ENCODE results near the gene DNAJC4. TPM values are rescaled to one million over a fixed set of nuclear protein-coding genes. Genes with fewer than 3 reads are reported as not detected.

The DNAJC4 gene
- total and polyA plus RNA-seq, 2 experiments from 2014 or later, result 79.9 to 132 TPM

GRCh38 chr11:64210301-64211020 is 19.9 kb upstream of the DNAJC4 start:
- H3K4me1 ChIP-seq (ENCODE audit: low read depth), result no peaks in the 10 kb centered on the region
- no peaks in the 10 kb centered on the region for H3K9me3 ChIP-seq (ENCODE audit: low read depth)
- no peak overlapping the region for H3K27ac ChIP-seq
- no peaks in the 10 kb centered on the region for H3K36me3 ChIP-seq
- no peak overlapping the region for H3K4me3 ChIP-seq
- no peaks in the 10 kb centered on the region for H3K27me3 ChIP-seq
- TF ChIP-seq, protein P1, sequence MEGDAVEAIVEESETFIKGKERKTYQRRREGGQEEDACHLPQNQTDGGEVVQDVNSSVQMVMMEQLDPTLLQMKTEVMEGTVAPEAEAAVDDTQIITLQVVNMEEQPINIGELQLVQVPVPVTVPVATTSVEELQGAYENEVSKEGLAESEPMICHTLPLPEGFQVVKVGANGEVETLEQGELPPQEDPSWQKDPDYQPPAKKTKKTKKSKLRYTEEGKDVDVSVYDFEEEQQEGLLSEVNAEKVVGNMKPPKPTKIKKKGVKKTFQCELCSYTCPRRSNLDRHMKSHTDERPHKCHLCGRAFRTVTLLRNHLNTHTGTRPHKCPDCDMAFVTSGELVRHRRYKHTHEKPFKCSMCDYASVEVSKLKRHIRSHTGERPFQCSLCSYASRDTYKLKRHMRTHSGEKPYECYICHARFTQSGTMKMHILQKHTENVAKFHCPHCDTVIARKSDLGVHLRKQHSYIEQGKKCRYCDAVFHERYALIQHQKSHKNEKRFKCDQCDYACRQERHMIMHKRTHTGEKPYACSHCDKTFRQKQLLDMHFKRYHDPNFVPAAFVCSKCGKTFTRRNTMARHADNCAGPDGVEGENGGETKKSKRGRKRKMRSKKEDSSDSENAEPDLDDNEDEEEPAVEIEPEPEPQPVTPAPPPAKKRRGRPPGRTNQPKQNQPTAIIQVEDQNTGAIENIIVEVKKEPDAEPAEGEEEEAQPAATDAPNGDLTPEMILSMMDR (IDR thresholded peaks at IDR 0.05; ENCODE audit: low read depth, low read length), result no peak
- no peak for DNase-seq (ENCODE audit: low read depth in 1 of 2, low spot score in 1 of 2)

- H3K9me3 ChIP-seq (ENCODE audit: low read depth), result no peaks in the 10 kb centered on the region
- no peak for DNase-seq (ENCODE audit: low read depth in 1 of 2, low spot score in 1 of 2)
- H3K36me3 ChIP-seq, result no peaks in the 10 kb centered on the region
- H3K4me3 ChIP-seq, result no peak overlapping the region
- H3K27ac ChIP-seq, result no peak overlapping the region
- H3K27me3 ChIP-seq, result no peaks in the 10 kb centered on the region
- TF ChIP-seq, protein P1 (IDR thresholded peaks at IDR 0.05; ENCODE audit: low read depth, low read length), result no peak
- no peaks in the 10 kb centered on the region for H3K4me1 ChIP-seq (ENCODE audit: low read depth)
Observed at GRCh38 chr11:64211181-64211872, 19.0 kb upstream of the DNAJC4 start.

DNA sequence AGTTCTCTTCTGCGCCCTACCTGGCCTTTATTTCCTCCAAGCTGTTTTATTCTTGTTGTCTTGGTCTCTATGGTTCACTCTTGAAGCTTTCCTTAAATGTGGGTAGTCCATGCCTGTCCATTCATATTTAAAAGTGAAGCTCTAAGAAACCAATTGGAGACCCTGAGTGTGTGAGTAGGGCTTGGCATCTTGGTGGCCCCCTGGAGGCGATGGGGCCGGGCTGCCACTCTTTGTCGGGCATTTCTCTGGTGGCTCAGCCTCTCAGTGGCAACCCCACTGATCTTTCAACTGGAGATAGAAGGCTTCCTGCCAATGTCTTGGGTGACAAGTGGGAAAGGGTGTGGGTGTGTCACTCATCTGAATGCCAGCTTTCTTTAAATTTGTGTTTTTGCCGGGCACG is 13.5 kb upstream of the DNAJC4 start:
- Histone ChIP-seq H3K27me3 (no peaks in the 10 kb centered on the region), H3K4me3 (no peak overlapping the region), H3K4me1 (ENCODE audit: low read depth) (no peaks in the 10 kb centered on the region), H3K36me3 (no peaks in the 10 kb centered on the region), H3K9me3 (ENCODE audit: low read depth) (no peaks in the 10 kb centered on the region), H3K27ac (no peak overlapping the region)
- no peak for DNase-seq (ENCODE audit: low read depth in 1 of 2, low spot score in 1 of 2)
- TF ChIP-seq, protein P1 (IDR thresholded peaks at IDR 0.05; ENCODE audit: low read depth, low read length), result no peak

DNA sequence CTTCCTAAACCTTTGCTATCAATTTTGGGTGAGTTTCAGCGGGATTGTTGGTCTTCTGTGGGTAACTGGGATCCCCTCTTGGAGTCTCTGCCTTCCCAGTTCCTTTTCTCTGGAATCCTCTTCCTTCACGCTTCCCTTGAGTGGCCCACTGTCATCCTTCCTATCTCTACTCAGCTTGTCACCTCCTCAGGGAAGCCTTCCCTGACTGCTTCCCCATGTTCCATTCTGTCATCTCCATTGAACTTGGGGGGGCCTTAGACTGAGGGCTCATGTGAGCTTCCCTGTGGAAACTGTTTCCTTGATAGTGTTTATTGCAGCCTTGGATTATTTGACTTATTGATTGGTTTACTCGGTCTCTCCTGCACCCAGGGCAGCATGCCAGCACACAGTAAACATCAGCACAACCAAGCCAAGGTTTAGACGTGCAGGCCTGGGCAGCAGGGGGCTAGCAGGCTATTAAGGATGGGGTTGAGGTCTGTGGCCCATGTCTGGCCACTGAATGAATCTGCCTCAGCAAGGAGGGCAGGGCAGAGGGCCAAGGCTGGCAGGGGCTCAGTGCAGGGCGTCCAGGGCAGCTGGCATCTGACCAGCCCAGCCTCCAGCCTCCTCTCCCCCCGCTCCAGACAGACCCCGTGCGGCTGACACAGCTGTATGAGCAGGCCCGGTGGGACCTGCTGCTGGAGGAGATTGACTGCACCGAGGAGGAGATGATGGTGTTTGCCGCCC is 11.6 kb upstream of the DNAJC4 start:
- no peaks in the 10 kb centered on the region for H3K4me1 ChIP-seq (ENCODE audit: low read depth)
- TF ChIP-seq, protein P1 (IDR thresholded peaks at IDR 0.05; ENCODE audit: low read depth, low read length), result no peak
- no peak for DNase-seq (ENCODE audit: low read depth in 1 of 2, low spot score in 1 of 2)
- H3K4me3 ChIP-seq, result no peak overlapping the region
- H3K36me3 ChIP-seq, result no peaks in the 10 kb centered on the region
- no peaks in the 10 kb centered on the region for H3K27me3 ChIP-seq
- H3K27ac ChIP-seq, result no peak overlapping the region
- H3K9me3 ChIP-seq (ENCODE audit: low read depth), result no peaks in the 10 kb centered on the region

DNA sequence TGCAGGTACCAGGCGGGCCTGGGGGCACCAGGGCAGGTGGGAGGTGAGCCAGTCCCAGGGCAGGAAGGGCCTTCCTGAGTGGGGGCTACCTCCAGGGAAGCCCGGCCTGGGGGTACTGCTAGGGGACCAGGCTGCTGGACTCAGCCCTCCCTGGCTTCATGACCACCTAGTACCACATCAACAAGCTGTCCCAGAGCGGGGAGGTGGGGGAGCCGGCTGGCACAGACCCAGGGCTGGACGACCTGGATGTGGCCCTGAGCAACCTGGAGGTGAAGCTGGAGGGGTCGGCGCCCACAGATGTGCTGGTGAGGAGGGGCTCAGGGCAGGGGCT is 11.0 kb upstream of the DNAJC4 start:
- Histone ChIP-seq H3K4me1 (ENCODE audit: low read depth) (no peaks in the 10 kb centered on the region), H3K27me3 (no peaks in the 10 kb centered on the region), H3K27ac (no peak overlapping the region), H3K36me3 (peaks cover 4% of the 10 kb centered on the region), H3K9me3 (ENCODE audit: low read depth) (no peaks in the 10 kb centered on the region), H3K4me3 (no peak overlapping the region)
- TF ChIP-seq, protein P1 (IDR thresholded peaks at IDR 0.05; ENCODE audit: low read depth, low read length), result no peak
- no peak for DNase-seq (ENCODE audit: low read depth in 1 of 2, low spot score in 1 of 2)
